Transverse colon (tissue), 4 donors: Measurements from ENCODE around the gene FHAD1. TPM values are rescaled to one million over a fixed set of nuclear protein-coding genes. Genes with fewer than 3 reads are reported as not detected.
A peak's percentile ranks its signal among the peaks of the same experiment; 100 is the strongest.

ENCODE experiments used
- DNase-seq: peaks from one replicate; pipeline ENCODE4 v3.0.0-alpha.2; 2019
- H3K27ac ChIP-seq, 4 donors: fragments of 200-600 bp; sonication (generic); 2 replicates each; pipeline ENCODE4 v1.5.1; 2016 to 2018; ENCODE audit warnings: inconsistent platforms in 4 of 4
- H3K27me3 ChIP-seq: fragments of 200-600 bp; sonication (generic); 2 replicates; pipeline ENCODE4 v1.5.1; 2017; ENCODE audit warnings: inconsistent platforms
- H3K36me3 ChIP-seq, 4 donors: fragments of 200-600 bp; sonication (generic); 2 replicates each; pipeline ENCODE4 v1.5.1; 2017 to 2019; ENCODE audit warnings: inconsistent platforms in 4 of 4
- H3K4me1 ChIP-seq, 4 donors: fragments of 200-600 bp; sonication (generic); 2 replicates each; pipeline ENCODE4 v1.5.1; 2017 to 2020; ENCODE audit warnings: inconsistent platforms in 4 of 4
- H3K4me3 ChIP-seq, 4 donors: fragments of 200-600 bp; sonication (generic); 1 replicate in 1 of 4; 2 replicates in 3 of 4; pipeline versions ENCODE4 v1.5.1 to v1.6.1; 2017 to 2019; ENCODE audit warnings: inconsistent platforms in 4 of 4
- H3K9me3 ChIP-seq, 2 donors: fragments of 200-600 bp; sonication (generic); 2 replicates each; pipeline ENCODE4 v1.5.1; 2017 to 2019; ENCODE audit warnings: inconsistent platforms in 2 of 2
- EP300 ChIP-seq: sonication (generic); formaldehyde crosslinking; IDR thresholded peaks from one replicate; pipeline ENCODE4 v1.6.1; 2017; ENCODE audit warnings: antibody characterized with exemption, low read depth
- POLR2A ChIP-seq: fragments of 450-650 bp; IDR thresholded peaks from one replicate; pipeline ENCODE4 v1.6.1; 2016; ENCODE audit warnings: antibody characterized with exemption, mild to moderate bottlenecking, moderate library complexity
- POLR2AphosphoS5 ChIP-seq, 3 donors: sonication (generic); formaldehyde crosslinking; IDR thresholded peaks; one replicate each; pipeline ENCODE4 v1.6.1; 2016; ENCODE audit warnings: antibody characterized with exemption in 3 of 3
- WGBS, 2 donors: methylation state at CpG; one replicate each; pipeline ENCODE4 v1.1.5; 2018; ENCODE audit warnings: low coverage in 1 of 2; 5-methylcytosine and 5-hydroxymethylcytosine counted together
- in situ Hi-C, 4 donors: fragments of 200-750 bp; cut with MboI; loops; one replicate each; pipeline versions ENCODE4 v1.15.0 to v1.15.1; 2017; ENCODE audit warnings: low sequenced_read_pairs in 3 of 4, low pct_ligation_motif_present in 1 of 4, low pct_unique_long_range_greater_than_20kb in 1 of 4
- intact Hi-C: fragments of 100-400 bp; cut with DNase I; formaldehyde crosslinking; loops from one replicate; pipeline ENCODE4 v1.15.1; 2023; ENCODE audit warnings: low total_unique reads
- total RNA-seq, 4 donors: library from RNA; depleted of rRNA; stranded (reverse); fragments of >200 nt; gene quantifications; one replicate each; pipeline ENCODE4 v1.1.0, GENCODE V29; 2016
- TF ChIP-seq, protein P1 (sequence below), 5 experiments: fragments of 200-600 bp in 3 of 5; fragments of 450-650 bp in 2 of 5; sonication (generic) in 3 of 5; IDR thresholded peaks; 1 replicate in 2 of 5; 2 replicates in 3 of 5; pipeline ENCODE4 v1.5.1; 2016 to 2017; ENCODE audit warnings: antibody characterized with exemption in 5 of 5, inconsistent platforms in 3 of 5, mild to moderate bottlenecking in 2 of 5, moderate library complexity in 1 of 5

Gene FHAD1
- total RNA-seq, 4 donors from 2014 or later = 0.75 to 0.82 TPM; not detected in 2

DNA sequence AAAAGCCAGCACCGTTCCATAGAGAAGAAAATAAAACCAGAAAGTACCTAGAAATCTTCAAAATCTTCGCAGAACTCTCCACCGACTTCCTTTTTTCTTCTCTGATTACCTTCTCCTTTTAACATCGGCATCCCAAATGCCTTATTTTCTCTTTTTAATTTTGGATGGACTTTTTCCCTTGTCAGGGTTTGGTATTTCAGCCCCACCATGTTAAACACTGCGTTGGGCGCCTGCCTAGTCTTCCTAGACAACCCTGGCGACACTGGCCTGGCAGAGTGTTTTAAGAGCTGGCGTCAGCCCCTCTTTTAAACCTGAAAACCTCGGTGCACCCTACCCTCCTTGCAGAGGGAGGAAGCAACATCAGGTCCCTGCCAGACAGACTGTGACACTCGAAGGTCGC is 96.7 kb downstream of the FHAD1 start:
- Histone ChIP-seq H3K4me3 (no peak overlapping the region), H3K4me1 (peaks cover 5 to 71% (median 26%) of the 10 kb centered on the region in 4 donors), H3K36me3 (no peaks in the 10 kb centered on the region), H3K27ac (peak overlapping the region; percentile 21 to 87 (median 76)), H3K9me3 (no peaks in the 10 kb centered on the region), H3K27me3 (no peaks in the 10 kb centered on the region)
- in situ Hi-C loops = no loop called here
- intact Hi-C loops = no loop called here
- TF ChIP-seq EP300 (no peak), POLR2AphosphoS5 (IDR thresholded peaks at IDR 0.05) (no peak), POLR2A (no peak)
- TF ChIP-seq, protein P1, sequence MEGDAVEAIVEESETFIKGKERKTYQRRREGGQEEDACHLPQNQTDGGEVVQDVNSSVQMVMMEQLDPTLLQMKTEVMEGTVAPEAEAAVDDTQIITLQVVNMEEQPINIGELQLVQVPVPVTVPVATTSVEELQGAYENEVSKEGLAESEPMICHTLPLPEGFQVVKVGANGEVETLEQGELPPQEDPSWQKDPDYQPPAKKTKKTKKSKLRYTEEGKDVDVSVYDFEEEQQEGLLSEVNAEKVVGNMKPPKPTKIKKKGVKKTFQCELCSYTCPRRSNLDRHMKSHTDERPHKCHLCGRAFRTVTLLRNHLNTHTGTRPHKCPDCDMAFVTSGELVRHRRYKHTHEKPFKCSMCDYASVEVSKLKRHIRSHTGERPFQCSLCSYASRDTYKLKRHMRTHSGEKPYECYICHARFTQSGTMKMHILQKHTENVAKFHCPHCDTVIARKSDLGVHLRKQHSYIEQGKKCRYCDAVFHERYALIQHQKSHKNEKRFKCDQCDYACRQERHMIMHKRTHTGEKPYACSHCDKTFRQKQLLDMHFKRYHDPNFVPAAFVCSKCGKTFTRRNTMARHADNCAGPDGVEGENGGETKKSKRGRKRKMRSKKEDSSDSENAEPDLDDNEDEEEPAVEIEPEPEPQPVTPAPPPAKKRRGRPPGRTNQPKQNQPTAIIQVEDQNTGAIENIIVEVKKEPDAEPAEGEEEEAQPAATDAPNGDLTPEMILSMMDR (IDR thresholded peaks at IDR 0.05) = no peak
- 65 to 69% methylated on average over 5 to 11 of the region's 11 CpGs for WGBS, 2 donors
- no peak for DNase-seq

GRCh38 chr1:15344380-15344779 is 97.4 kb downstream of the FHAD1 start:
- H3K4me3 ChIP-seq = no peak overlapping the region
- no peak for DNase-seq
- H3K36me3 ChIP-seq = no peaks in the 10 kb centered on the region
- intact Hi-C loops = no loop called here
- in situ Hi-C loops = no loop called here
- H3K27ac ChIP-seq = peak overlapping the region in 2 of 4 donors; percentile 69 to 87
- WGBS, 2 donors = 94% methylated on average over 3 of the region's 3 CpGs; no CpG with 5 or more reads in 1 of the 2 donors
- TF ChIP-seq POLR2AphosphoS5 (IDR thresholded peaks at IDR 0.05) (no peak), EP300 (no peak), POLR2A (no peak)
- TF ChIP-seq, protein P1 (IDR thresholded peaks at IDR 0.05) = no peak
- H3K4me1 ChIP-seq = peaks cover 5 to 65% (median 22%) of the 10 kb centered on the region in 4 donors
- no peaks in the 10 kb centered on the region for H3K27me3 ChIP-seq
- no peaks in the 10 kb centered on the region for H3K9me3 ChIP-seq

DNA sequence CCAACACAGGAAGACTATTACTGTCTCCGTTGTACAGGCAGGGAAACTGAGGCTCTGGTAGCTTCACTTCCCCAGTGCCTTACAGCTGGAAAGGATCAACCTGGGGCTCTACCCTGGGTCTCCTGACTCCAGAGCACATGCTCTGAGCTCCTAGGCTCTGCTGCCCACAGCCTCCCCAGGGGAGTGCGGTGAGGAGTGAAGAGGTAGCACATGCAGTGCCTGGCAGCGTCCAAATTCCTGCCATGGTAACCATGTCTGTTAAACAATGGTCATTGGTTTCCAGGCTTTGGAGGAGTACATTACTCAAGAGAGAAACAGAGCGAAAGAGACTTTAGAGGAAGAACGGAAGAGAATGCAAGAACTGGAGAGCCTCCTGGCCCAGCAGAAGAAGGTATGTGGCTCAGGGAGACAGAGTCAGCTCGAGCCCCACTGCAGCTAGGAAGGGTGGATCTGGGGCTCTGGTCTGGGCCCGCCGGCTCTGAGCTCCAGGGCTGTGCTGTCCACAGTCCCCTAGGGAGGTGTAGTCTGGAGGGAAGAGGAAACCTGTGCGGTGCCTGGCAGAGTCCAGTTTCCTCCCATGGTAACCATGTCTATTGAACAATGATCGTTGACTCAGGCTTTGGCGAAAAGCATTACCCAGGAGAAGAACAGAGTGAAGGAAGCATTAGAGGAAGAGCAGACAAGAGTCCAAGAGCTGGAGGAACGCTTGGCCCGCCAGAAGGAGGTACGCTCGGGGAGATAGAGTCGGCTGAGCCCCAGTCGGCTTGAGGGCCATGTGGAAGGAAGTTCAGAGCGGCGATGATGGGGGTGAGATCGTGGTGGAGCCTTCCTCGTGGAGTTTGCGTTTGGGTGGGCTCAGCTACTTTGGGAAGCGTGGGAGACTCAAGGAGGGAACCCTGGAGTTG is 98.0 kb downstream of the FHAD1 start:
- no peak overlapping the region for H3K4me3 ChIP-seq
- peaks cover 5 to 62% (median 18%) of the 10 kb centered on the region in 4 donors for H3K4me1 ChIP-seq
- WGBS, 2 donors = 86 to 91% methylated on average over 18 to 23 of the region's 23 CpGs
- no peaks in the 10 kb centered on the region for H3K27me3 ChIP-seq
- intact Hi-C loops (no loop called here), in situ Hi-C loops (no loop called here)
- TF ChIP-seq, protein P1 (IDR thresholded peaks at IDR 0.05) = no peak
- no peak for TF ChIP-seq POLR2AphosphoS5 (IDR thresholded peaks at IDR 0.05)
- TF ChIP-seq EP300 = no peak
- no peak for TF ChIP-seq POLR2A
- H3K27ac ChIP-seq = peak overlapping the region in 3 of 4 donors; percentile 11 to 69 (median 23)
- DNase-seq = no peak
- H3K9me3 ChIP-seq = no peaks in the 10 kb centered on the region
- no peaks in the 10 kb centered on the region for H3K36me3 ChIP-seq

DNA sequence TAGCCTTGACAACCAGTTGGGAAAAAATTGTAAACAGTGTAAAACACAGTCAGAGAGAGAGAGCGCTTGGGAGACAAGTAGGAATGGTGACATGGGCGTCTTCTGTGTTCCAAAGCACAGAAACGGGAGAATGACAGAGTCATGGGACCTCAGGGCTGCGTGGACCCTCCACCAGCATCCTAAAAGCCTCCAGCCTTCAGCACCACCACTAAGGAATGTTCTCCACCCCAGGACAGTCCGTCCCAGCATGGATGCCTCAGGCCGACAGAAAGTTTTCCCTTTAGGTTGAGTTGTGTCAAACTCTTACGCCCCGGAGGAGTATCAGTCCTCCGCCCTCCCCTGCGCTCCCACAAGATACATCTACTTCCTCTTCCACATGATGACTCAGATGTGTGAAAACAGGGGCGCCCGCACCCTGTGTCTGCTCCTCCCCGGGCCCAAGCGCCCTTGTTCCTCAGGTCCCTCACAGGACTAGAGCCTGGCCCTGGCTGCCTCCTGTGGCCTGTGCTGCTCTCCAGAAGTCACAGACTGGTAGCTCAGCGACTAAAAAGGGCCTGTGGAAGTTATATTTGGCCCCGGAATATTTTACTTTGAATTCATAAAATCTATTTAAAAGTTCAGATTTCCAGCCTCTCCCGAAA is 98.8 kb downstream of the FHAD1 start:
- Histone ChIP-seq H3K4me1 (peaks cover 5 to 62% (median 24%) of the 10 kb centered on the region in 4 donors), H3K9me3 (no peaks in the 10 kb centered on the region), H3K4me3 (no peak overlapping the region), H3K27ac (peak overlapping the region in 2 of 4 donors; percentile 19 to 23), H3K36me3 (no peaks in the 10 kb centered on the region), H3K27me3 (no peaks in the 10 kb centered on the region)
- in situ Hi-C loops = no loop called here
- TF ChIP-seq POLR2AphosphoS5 (IDR thresholded peaks at IDR 0.05) = no peak
- intact Hi-C loops = no loop called here
- WGBS, 2 donors = 81 to 90% methylated on average over 5 to 17 of the region's 17 CpGs
- peak; percentile 67 for DNase-seq
